GM19463 (cell line): ENCODE data around the gene ZFP62.
"Not testable (repeated sequence)": the region's sequence is repeated elsewhere in the genome, so short reads cannot be mapped to it uniquely, and the experiment has no call there.

Experiments used
- ATAC-seq: cut with Tn5 transposase; IDR thresholded peaks from one replicate; pipeline ENCODE4 v1.9.1; 2021; ENCODE audit warnings: mild to moderate bottlenecking, moderate library complexity; ENCODE audit not compliant: unreplicated experiment

ZFP62 gene

GRCh38 chr5:180831139-180832093 lies 29.7 kb downstream of the ZFP62 start:
- peak; percentile 74 for ATAC-seq

GRCh38 chr5:180830253-180831138 lies 30.6 kb downstream of the ZFP62 start:
- ATAC-seq: peak; percentile 37

GRCh38 chr5:180829726-180830125 lies 31.4 kb downstream of the ZFP62 start:
- ATAC-seq: no peak

- not testable (repeated sequence) for ATAC-seq
These were observed 32.1 kb downstream of the ZFP62 start for GRCh38 chr5:180828756-180829531.

GRCh38 chr5:180827374-180827773 lies 33.7 kb downstream of the ZFP62 start:
- not testable (repeated sequence) for ATAC-seq

- ATAC-seq: no peak
These were observed 35.1 kb downstream of the ZFP62 start for GRCh38 chr5:180825768-180826525.

GRCh38 chr5:180824630-180825476 lies 36.2 kb downstream of the ZFP62 start:
- ATAC-seq: no peak

- no peak for ATAC-seq
These were observed 37.0 kb downstream of the ZFP62 start for GRCh38 chr5:180823940-180824629.

GRCh38 chr5:180823346-180823745 lies 37.7 kb downstream of the ZFP62 start:
- no peak for ATAC-seq

GRCh38 chr5:180821538-180821937 lies 39.5 kb downstream of the ZFP62 start:
- ATAC-seq: no peak

- ATAC-seq: peak; percentile 60
These were observed 40.2 kb downstream of the ZFP62 start for GRCh38 chr5:180820788-180821321.

GRCh38 chr5:180818677-180819341 lies 42.3 kb downstream of the ZFP62 start:
- ATAC-seq: no peak

GRCh38 chr5:180817893-180818674 lies 43.0 kb downstream of the ZFP62 start:
- ATAC-seq: no peak

- ATAC-seq: no peak
These were observed 44.2 kb downstream of the ZFP62 start for GRCh38 chr5:180816608-180817534.

- ATAC-seq: no peak
These were observed 45.7 kb downstream of the ZFP62 start for GRCh38 chr5:180815293-180815917.
